GM21528 (cell line): ENCODE data around the gene PTBP2.

ENCODE experiments used
- ATAC-seq: cut with Tn5 transposase; IDR thresholded peaks from one replicate; pipeline ENCODE4 v1.9.1; 2021; ENCODE audit warnings: mild to moderate bottlenecking, moderate library complexity; ENCODE audit not compliant: unreplicated experiment, low FRiP score

The PTBP2 gene

DNA sequence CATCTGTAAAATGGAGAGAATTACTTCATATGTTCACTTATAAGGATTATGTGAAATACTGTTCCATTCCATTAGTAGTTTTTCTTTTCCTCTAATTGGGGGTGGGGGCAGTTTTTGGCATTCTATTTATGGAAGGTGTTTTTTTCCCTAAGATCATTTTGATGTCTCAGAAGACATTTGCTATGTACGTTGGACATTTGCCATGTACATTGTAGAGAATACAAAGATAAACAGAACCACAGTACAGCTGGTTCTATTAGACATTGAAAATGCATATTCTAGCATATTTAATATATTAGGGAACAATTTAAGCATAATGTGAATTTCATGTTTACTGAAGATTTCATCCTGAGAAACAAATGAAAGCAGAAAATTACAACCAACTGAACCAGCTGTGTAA lies 98.5 kb downstream of the PTBP2 start:
- no peak for ATAC-seq

DNA sequence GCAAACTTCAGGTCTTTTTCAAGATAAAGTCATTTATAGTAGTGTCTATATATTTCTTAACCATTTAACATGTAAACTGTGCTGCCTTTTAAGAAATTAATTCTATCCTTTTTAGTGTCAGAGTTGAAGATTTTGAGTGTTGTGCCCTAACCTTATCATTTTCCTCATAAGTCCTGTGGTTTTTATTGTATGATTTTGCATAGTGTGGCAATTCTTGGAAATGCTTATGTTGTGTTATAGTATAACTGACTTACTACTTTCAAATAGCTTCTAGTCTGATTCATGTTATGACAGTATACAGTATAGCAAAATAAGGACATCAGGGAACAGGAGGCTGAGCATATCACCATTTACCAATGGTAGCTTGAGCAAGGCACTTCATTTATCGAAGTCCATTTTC lies 99.1 kb downstream of the PTBP2 start:
- no peak for ATAC-seq

DNA sequence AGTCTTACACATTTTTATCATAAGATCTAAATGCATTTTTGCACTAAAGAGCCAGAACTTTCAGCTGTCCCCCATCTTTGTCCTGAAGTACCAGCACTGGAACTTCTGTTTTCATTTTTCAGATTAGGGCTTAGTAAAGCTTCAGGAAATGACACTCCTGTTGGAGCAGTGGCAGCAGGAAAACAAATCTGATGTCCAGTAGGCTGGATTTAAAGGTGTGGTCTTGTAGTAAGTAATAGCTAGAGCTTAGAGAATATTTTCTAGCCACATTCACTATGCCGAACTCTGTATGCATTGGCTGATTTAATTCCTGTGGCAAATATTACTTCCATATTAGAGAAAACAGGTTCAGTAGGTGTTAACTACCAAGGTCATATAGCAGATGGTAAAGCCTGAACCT lies 103.6 kb downstream of the PTBP2 start:
- no peak for ATAC-seq

DNA sequence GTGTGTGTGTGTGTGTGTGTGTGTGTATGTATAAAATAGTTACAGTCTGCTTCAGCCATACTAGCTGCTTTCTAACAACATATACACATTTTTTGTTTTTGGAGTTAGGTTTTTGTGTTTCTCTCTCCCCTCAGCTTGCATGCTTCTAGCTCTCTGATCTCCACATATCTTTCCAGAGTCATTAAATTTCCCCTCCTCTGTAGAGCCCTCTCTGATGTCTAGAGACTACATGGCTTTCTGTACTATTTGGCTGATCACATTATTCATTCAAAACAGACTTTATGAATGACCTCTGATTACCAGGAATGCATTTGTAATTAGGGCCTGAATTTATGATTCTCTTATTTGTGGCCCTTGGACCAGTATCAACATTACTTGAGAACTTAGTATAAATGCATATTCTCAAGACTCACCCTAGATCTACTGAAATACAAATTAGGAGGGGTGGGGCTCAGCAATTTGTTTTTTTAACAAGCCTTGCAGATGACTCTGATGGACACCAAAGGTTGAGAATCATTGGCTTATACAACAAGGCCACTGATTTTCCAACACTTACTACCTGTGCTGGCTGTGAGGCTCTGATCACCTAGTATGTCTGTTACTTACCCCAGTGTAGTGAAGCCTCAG lies 104.5 kb downstream of the PTBP2 start:
- no peak for ATAC-seq

DNA sequence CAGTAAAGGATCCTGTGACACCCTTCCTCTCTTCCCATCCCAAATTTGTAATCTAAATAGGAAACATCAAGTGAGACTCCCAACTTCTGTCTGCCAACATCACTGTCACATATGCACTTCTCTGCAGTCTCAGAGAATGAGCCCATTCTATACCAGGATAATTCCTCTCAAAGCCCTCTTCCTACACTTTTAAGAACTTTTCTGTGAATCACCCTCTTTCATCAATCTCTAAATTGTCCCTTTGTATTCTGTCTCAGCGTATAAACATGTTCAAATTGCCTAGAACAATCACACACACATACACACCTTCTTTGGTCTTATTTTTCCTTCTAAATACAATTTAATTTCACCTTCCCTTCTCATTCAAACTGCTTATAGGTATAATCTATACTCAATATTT lies 111.8 kb downstream of the PTBP2 start:
- no peak for ATAC-seq

DNA sequence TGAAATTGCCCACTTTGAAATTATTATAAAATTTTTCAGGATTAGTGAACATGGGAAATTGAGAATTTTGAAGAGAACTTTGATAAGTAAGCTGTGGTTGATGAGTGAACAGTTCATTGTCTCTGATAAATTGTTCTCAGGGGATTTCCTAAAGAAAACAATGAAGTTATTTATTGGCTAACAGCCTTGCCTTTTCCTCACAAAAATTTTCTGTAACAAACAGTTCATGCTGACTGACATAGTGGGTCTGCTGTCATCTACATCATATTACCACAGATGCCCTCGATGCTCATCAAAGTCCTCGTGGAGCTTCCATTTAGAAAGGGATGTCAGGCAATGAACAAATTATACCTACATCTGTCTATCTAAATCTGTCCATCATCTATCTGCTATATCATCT lies 113.4 kb downstream of the PTBP2 start:
- ATAC-seq = no peak

DNA sequence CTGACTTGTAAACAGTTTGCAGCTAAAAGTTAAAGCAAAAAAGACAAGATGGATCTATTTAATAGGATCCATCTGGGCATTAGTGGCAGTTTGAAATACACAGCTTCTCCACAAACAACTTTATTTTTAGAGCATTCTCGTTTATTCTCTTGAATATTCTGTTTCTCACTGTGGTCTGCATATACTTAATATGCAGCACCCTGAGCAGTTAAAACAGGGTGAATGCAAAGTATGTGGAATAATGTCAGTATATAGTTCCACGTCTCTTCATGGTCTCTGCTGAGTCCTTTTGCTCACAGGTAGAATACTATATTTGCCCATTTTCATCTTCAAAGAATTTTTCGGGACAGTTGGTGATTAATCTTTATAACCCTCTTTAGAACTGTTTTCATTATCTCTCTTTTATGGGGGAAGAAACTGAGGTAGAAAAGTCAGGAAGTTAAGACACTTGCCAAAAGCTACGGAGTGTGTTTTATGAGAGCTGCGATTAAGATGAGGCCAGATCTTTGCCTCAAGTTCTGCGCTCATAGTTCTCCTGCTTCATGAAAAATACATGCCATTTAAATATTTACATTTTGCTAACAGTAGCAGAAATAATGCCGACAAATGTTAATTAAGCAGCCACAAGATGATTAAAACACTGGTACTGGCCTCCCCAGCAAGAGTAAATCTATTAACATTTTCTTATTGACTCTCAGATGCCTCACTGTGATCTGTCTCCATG lies 115.6 kb downstream of the PTBP2 start:
- ATAC-seq = no peak

DNA sequence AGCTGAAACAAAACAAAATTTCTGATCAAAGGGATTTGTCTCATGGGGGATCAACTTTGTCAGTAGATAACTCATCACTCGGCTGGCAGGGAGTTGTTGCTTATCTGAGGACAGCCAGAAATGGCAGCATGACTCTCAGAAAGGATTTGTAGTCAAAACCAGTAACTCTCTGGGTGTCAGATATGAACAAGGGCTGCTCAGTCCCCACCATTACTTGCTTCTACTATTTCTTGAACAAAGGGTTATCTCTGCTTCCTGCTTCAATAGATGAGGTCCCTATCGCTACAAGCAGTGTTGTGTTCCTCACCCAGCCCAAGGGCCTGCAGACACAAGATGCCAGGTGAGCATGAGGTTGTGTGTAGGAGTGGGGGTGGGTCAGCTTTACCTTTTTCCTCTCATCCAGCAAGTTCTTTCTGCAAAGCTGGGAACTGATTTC lies 116.2 kb downstream of the PTBP2 start:
- ATAC-seq = no peak

DNA sequence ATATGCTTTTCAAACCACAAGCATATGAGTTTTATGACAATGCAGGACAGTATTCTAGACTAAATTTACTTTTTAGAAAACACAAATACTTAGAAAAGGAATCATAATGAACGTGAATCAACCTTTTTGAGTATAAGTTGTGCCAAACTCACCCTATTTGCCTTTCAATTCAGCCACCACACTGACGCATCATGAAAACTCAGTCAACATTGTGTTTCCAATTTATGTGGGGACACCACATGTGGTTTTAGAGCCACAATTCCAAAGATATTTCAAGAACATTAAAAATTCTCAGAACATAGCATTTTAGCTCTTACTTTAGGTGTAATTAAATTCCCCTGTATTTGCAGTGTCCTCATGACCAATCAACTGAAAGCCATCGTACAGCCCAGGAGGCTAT lies 118.8 kb downstream of the PTBP2 start:
- no peak for ATAC-seq

DNA sequence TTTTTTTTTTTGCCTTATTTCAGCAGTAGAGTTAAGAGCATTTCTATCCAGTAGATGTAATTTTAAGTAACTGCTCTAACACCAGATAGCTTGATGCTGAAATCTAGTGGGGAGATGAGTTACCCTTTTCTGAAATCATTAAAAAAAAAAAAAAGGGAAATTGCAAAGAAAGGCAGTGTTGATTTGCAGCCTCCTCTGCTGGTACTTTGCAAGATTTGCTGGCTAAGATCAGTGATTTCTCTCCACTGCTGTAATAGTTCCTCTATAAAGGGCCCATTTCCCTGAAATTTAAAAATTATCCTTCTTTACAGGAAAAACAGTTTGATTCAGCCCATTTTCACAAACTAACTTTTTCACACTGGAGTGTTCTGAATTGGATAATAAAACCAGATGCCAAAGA lies 120.6 kb downstream of the PTBP2 start:
- ATAC-seq = no peak

DNA sequence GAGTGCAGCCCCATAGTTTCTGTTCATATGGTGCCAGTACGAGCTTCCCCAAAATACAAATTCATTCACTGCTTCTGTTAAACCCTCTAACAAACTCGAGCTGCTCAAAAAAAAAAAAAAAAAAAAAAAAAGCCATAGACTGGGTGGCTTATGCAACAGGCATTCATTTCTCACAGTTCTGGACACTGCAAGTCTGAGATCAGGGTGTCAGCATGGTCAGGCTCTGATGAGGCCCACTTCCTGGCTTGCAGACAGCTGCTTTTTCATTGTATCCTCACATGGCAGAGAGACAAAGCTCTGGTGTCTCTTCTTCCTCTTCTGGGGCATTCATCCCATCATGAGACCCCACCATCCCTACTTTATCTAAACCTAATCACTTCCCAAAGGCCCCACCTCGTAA lies 121.6 kb downstream of the PTBP2 start:
- ATAC-seq = no peak

DNA sequence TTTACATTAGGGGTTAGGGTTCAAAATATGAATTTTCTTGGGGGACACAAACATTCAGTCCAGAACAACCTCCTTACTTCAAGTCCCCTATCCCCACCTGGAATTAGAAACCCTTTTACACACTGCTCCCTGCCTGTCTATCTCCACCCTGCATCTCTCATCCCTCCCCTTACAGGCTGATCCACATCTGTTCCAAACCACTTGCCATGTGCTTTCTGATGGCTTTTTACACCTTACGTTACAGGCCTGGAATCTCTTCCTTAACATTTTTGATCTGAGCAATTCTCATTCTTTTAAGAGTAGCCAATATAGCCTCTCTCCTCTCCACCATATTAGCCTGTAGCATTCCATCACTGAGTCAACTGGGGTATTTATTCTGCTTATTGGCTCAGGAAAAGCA lies 122.0 kb downstream of the PTBP2 start:
- no peak for ATAC-seq

DNA sequence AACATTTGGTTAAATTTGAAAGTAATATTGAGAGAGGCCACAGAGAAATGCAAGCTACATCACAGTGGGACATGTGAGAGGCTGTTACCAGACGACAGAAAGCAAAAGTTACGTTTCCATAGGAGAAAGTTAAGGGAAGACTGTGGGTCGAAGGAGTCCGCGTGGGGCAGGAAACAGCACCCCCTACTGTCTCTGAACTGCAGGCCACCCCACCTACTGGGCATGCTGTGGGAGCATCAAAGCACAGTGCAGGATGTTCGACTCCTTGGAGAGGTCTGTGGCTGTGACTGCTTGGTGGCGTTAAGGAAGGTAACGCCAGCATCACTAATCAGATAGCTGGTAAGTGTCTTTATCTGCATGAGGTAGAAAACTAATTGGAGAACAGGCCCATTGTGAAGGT lies 123.9 kb downstream of the PTBP2 start:
- ATAC-seq = peak; percentile 76

DNA sequence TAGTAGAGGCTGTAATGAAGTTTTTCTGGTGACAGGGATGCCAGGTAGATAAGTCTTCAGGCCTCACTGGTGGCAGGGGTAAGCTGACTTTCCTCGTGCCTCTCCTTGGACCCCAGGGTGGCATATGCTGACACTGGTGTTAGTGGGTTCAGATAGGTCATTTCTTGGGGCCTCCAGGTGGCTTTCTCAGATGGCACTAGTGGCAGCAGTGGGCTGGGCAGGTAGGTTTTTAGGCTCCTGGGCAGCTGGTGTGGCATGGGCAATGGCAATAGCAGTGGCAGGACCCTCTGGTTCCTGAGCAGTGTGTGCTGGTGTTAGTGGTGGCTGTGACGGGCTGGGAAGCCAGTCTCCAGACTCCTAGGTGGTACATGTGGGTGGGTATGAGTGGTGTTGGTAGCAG lies 140.3 kb downstream of the PTBP2 start:
- ATAC-seq = no peak

DNA sequence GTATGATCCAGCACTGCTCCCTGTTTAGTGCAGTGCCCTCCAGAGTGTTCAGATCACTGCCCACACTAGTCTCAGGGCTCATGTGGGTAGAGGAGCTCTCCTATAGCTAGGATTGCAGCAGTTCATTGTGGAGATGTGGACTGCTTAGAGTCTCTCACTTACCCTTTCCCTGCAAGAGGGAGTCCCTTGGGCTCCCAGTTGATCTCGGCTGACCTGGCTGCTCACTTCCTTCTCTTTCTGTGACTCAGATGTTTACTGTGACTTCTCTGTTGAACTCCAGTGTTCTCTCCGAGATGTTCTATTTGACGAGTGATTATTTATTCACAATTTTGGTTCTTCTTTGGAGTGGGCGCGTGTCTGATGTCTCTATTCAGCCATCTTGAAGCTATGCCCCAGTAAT lies 141.9 kb downstream of the PTBP2 start:
- no peak for ATAC-seq
